ENCODE data around the gene TPRG1L.

TPRG1L gene

GRCh38 chr1:3676581-3677470, 52.0 kb downstream of the TPRG1L start:
- Histone ChIP-seq H3K4me3 (no peak overlapping the region), H3K27ac (no peak overlapping the region)
- DNase-seq (ENCODE audit: low spot score): no peak
- TF ChIP-seq CTCF (IDR thresholded peaks at IDR 0.05): no peak

DNA sequence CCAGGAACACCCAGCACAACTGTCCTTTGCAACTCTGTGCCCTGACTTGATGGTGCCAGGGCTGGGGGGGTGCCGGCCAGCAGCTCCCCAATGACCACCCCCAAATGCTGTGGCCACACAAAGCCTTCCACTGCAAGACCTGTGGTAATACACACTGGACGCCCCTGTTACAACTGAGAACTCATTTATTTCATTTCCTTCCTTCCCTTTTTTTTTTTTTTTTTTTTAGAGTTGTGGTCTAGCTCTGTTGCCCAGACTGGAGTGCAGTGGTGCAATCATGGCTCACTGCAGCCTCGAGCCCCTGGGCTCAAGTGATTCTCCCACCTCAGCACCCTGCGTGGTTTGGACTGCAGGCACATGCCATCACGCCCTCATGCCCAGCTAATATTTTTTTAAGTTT, 52.7 kb downstream of the TPRG1L start:
- DNase-seq (ENCODE audit: low spot score): no peak
- Histone ChIP-seq H3K4me3 (no peak overlapping the region), H3K27ac (no peak overlapping the region)
- no peak for TF ChIP-seq CTCF (IDR thresholded peaks at IDR 0.05)

- no peak for TF ChIP-seq CTCF (IDR thresholded peaks at IDR 0.05)
- Histone ChIP-seq H3K4me3 (no peak overlapping the region), H3K27ac (no peak overlapping the region)
- no peak for DNase-seq (ENCODE audit: low spot score)
These were observed 53.7 kb downstream of the TPRG1L start for GRCh38 chr1:3678361-3679097.

DNA sequence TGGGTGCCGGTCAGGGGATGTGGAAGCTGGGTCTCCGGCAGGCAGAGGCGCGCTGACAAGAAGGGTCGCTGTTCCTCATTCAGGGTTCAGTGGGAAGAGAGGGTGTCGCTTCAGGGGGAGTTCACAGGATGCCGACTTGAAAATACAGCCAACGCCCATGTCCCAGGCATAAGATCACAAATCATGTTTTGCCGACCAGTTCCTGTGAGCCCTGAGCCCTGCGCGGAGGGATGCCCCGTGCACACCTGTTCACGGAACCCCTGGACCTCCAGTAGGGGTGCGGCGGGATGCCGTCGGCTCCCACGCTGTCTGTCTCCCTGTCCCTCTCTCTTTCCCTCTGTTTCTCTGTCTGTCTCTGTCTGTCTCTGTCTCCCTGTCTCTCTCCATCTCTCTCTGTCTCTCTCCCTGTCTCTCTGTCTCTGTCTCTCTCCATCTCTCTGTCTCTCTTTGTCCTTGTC, 54.3 kb downstream of the TPRG1L start:
- H3K27ac ChIP-seq: no peak overlapping the region

More for the DNA sequence above, 54.3 kb downstream of the TPRG1L start:
- TF ChIP-seq CTCF (IDR thresholded peaks at IDR 0.05): no peak
- no peak for DNase-seq (ENCODE audit: low spot score)
- H3K4me3 ChIP-seq: no peak overlapping the region

Data from coronary artery (tissue), 2 donors.